ENCODE measurements around the gene ZNF17.
A peak's percentile ranks its signal among the peaks of the same experiment; 100 is the strongest.

Gene ZNF17

GRCh38 chr19:57410877-57411671, at the start of gene ZNF17:
Gene ZNF17, plus strand, starts transcription at chr19:57411161. Its CDS starts 2,455 bp downstream, at chr19:57413616.
- Histone ChIP-seq H3F3A (ENCODE audit: low read depth) (no peaks in the 10 kb centered on the region), H3K4me1 (ENCODE audit: insufficient read depth, low read length, poor library complexity, severe bottlenecking) (peaks cover 13% of the 10 kb centered on the region), H3K79me2 (ENCODE audit: insufficient read depth, low read length) (peaks cover 20% of the 10 kb centered on the region), H3K9ac (ENCODE audit: low read depth, low read length, poor library complexity, severe bottlenecking) (peak within 1 kb of the TSS; percentile 80), H4K20me1 (ENCODE audit: insufficient read depth, low read length, poor library complexity, severe bottlenecking) (no peaks in the 10 kb centered on the region), H3K27me3 (ENCODE audit: insufficient read depth, low read length, poor library complexity, severe bottlenecking) (no peaks in the 10 kb centered on the region), H3K9me2 (replicated peaks; ENCODE audit: low read depth, low read length) (no peaks in the 10 kb centered on the region), H3K36me3 (ENCODE audit: insufficient read depth, low read length) (no peaks in the 10 kb centered on the region), H3K4me3 (ENCODE audit: low read length, poor library complexity, severe bottlenecking) (peak within 1 kb of the TSS; percentile 97), H2AFZ (ENCODE audit: low read length) (peak within 1 kb of the TSS; percentile 96), H3K4me2 (ENCODE audit: low read depth, low read length, poor library complexity, severe bottlenecking) (peak within 1 kb of the TSS; percentile 84), H3K9me3 (ENCODE audit: insufficient read depth, low read depth, low read length) (no peaks in the 10 kb centered on the region)
- TF ChIP-seq EZH2phosphoT487 (IDR thresholded peaks at IDR 0.05; ENCODE audit: borderline replicate concordance): no peak
- TF ChIP-seq, protein P1, sequence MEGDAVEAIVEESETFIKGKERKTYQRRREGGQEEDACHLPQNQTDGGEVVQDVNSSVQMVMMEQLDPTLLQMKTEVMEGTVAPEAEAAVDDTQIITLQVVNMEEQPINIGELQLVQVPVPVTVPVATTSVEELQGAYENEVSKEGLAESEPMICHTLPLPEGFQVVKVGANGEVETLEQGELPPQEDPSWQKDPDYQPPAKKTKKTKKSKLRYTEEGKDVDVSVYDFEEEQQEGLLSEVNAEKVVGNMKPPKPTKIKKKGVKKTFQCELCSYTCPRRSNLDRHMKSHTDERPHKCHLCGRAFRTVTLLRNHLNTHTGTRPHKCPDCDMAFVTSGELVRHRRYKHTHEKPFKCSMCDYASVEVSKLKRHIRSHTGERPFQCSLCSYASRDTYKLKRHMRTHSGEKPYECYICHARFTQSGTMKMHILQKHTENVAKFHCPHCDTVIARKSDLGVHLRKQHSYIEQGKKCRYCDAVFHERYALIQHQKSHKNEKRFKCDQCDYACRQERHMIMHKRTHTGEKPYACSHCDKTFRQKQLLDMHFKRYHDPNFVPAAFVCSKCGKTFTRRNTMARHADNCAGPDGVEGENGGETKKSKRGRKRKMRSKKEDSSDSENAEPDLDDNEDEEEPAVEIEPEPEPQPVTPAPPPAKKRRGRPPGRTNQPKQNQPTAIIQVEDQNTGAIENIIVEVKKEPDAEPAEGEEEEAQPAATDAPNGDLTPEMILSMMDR (conservative IDR thresholded peaks at IDR 0.05; ENCODE audit: low read length): no peak

- Histone ChIP-seq H3F3A (ENCODE audit: low read depth) (no peaks in the 10 kb centered on the region; the same call in 1 of the 2 replicates), H3K4me2 (ENCODE audit: low read depth, low read length, poor library complexity, severe bottlenecking) (peak overlapping the region; percentile 87), H3K36me3 (ENCODE audit: insufficient read depth, low read length) (peaks cover 6% of the 10 kb centered on the region; the same call in 1 of the 2 replicates), H4K20me1 (ENCODE audit: insufficient read depth, low read length, poor library complexity, severe bottlenecking) (peaks cover 5% of the 10 kb centered on the region), H3K4me1 (ENCODE audit: insufficient read depth, low read length, poor library complexity, severe bottlenecking) (peaks cover 9% of the 10 kb centered on the region), H3K79me2 (ENCODE audit: insufficient read depth, low read length) (peaks cover 14% of the 10 kb centered on the region), H3K9me3 (ENCODE audit: insufficient read depth, low read depth, low read length) (no peaks in the 10 kb centered on the region), H3K9me2 (replicated peaks; ENCODE audit: low read depth, low read length) (no peaks in the 10 kb centered on the region), H3K9ac (ENCODE audit: low read depth, low read length, poor library complexity, severe bottlenecking) (peak overlapping the region; percentile 80), H3K4me3 (ENCODE audit: low read length, poor library complexity, severe bottlenecking) (peak overlapping the region; percentile 80), H2AFZ (ENCODE audit: low read length) (peak overlapping the region; percentile 97), H3K27me3 (ENCODE audit: insufficient read depth, low read length, poor library complexity, severe bottlenecking) (no peaks in the 10 kb centered on the region)
- TF ChIP-seq, protein P1 (conservative IDR thresholded peaks at IDR 0.05; ENCODE audit: low read length): no peak
- no peak for TF ChIP-seq EZH2phosphoT487 (IDR thresholded peaks at IDR 0.05; ENCODE audit: borderline replicate concordance)
Measured at GRCh38 chr19:57362419-57362818, 48.5 kb upstream of the ZNF17 start.

DNA sequence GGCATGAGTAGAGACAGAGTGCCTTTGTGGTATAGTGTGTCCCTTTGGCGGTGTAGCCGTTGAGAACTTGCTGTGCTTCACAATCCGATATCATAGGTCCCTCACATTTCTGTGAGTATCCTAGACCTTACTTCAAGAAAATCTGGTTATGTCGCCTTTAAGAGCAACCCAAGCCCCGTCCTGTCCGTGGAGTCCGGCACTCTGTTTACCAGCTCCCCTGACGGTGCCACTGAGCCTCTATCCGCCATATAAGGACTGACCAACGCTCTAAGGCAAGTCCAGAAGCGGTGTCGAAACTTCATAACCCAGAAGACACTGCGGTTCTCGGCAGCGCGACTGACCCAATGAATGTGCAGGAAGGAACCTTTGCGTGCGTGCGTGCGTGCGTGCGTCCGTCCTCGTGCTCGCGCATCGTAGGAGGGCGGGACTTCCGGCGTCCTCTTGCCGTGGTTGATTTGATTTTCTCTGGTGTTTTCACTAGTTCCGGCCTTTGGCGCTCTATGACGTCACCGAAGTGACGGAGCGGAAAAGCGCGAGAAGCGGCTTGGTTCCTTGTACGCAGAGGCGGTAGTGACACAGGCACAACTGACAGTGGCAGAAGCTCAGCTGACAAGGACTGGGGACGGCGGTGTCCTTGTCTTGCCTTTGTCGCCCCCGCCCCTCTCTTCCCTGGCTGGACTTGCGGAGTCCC, 47.8 kb upstream of the ZNF17 start, which contains the start of the genes TRAPPC2B and ZNF547:
TSS of gene TRAPPC2B (plus strand) at position 555 of the 691 bp plus-strand sequence. CDS start 1,283 bp downstream, outside the sequence.
TSS of gene ZNF547 (plus strand) at position 555 of the 691 bp plus-strand sequence. CDS start 5,005 bp downstream, outside the sequence.
- Histone ChIP-seq H3K36me3 (ENCODE audit: insufficient read depth, low read length) (no peaks in the 10 kb centered on the region; the same call in 1 of the 2 replicates), H3K79me2 (ENCODE audit: insufficient read depth, low read length) (peaks cover 14% of the 10 kb centered on the region), H3F3A (ENCODE audit: low read depth) (no peaks in the 10 kb centered on the region; the same call in 1 of the 2 replicates), H3K9ac (ENCODE audit: low read depth, low read length, poor library complexity, severe bottlenecking) (peak within 1 kb of the TSS; percentile 80), H3K4me1 (ENCODE audit: insufficient read depth, low read length, poor library complexity, severe bottlenecking) (peaks cover 9% of the 10 kb centered on the region), H3K4me3 (ENCODE audit: low read length, poor library complexity, severe bottlenecking) (peak within 1 kb of the TSS; percentile 80), H4K20me1 (ENCODE audit: insufficient read depth, low read length, poor library complexity, severe bottlenecking) (peaks cover 5% of the 10 kb centered on the region), H3K4me2 (ENCODE audit: low read depth, low read length, poor library complexity, severe bottlenecking) (peak within 1 kb of the TSS; percentile 87), H3K9me2 (replicated peaks; ENCODE audit: low read depth, low read length) (no peaks in the 10 kb centered on the region), H2AFZ (ENCODE audit: low read length) (peak within 1 kb of the TSS; percentile 97), H3K9me3 (ENCODE audit: insufficient read depth, low read depth, low read length) (no peaks in the 10 kb centered on the region), H3K27me3 (ENCODE audit: insufficient read depth, low read length, poor library complexity, severe bottlenecking) (no peaks in the 10 kb centered on the region)
- no peak for TF ChIP-seq EZH2phosphoT487 (IDR thresholded peaks at IDR 0.05; ENCODE audit: borderline replicate concordance)
- TF ChIP-seq, protein P1 (conservative IDR thresholded peaks at IDR 0.05; ENCODE audit: low read length): no peak
